K562 (cell line): Measurements from ENCODE around the gene FUCA2. TPM values are rescaled to one million over a fixed set of nuclear protein-coding genes. Genes with fewer than 3 reads are reported as not detected.

ENCODE experiments used
- BRF1 ChIP-seq: IDR thresholded peaks from 3 replicates; pipeline ENCODE4 v1.6.1; 2011; ENCODE audit warnings: borderline replicate concordance, mild to moderate bottlenecking; ENCODE audit not compliant: insufficient read length; ENCODE audit errors: extremely low read depth
- CBX5 ChIP-seq: IDR thresholded peaks from 2 replicates; pipeline ENCODE4 v1.6.1; 2014; ENCODE audit warnings: low read depth, borderline replicate concordance
- FIP1L1 ChIP-seq: fragments of 200-400 bp; formaldehyde crosslinking; IDR thresholded peaks from 2 replicates; pipeline ENCODE4 v1.6.1; 2018; ENCODE audit warnings: mild to moderate bottlenecking, low read depth, low read length; ENCODE audit not compliant: poor library complexity, severe bottlenecking
- MEIS2 ChIP-seq: fragments of 450-650 bp; IDR thresholded peaks from 2 replicates; pipeline ENCODE4 v1.6.1; 2014; ENCODE audit warnings: mild to moderate bottlenecking; ENCODE audit not compliant: partially characterized antibody
- NBN ChIP-seq: fragments of 450-650 bp; IDR thresholded peaks from 2 replicates; pipeline ENCODE4 v1.6.1; 2016; ENCODE audit warnings: low read depth, mild to moderate bottlenecking
- NCOA6 ChIP-seq: fragments of 450-650 bp; IDR thresholded peaks from 2 replicates; pipeline ENCODE4 v1.6.1; 2017; ENCODE audit warnings: mild to moderate bottlenecking
- POLR2G ChIP-seq: fragments of 200-400 bp; formaldehyde crosslinking; IDR thresholded peaks from 2 replicates; pipeline ENCODE4 v1.6.1; 2017; ENCODE audit warnings: low read depth, mild to moderate bottlenecking, antibody characterized with exemption, low read length, moderate library complexity
- PYGO2 ChIP-seq: fragments of 450-650 bp; IDR thresholded peaks from 2 replicates; pipeline ENCODE4 v1.6.1; 2016; ENCODE audit warnings: mild to moderate bottlenecking, missing genetic modification characterization, moderate library complexity, missing compliant biosample characterization
- SREBF1 ChIP-seq: fragments of 150-350 bp; IDR thresholded peaks from 2 replicates; pipeline ENCODE4 v1.6.1; 2014; ENCODE audit warnings: antibody characterized with exemption, low read depth, low read length, borderline replicate concordance
- SREBF2 ChIP-seq: sonication (generic); formaldehyde crosslinking; IDR thresholded peaks from 2 replicates; pipeline ENCODE4 v1.4.0; 2020; ENCODE audit warnings: mild to moderate bottlenecking, missing genetic modification reagents
- ZFX ChIP-seq: sonication (generic); formaldehyde crosslinking; IDR thresholded peaks from 2 replicates; pipeline ENCODE4 v1.8.0; 2022; ENCODE audit warnings: mild to moderate bottlenecking, missing genetic modification reagents, moderate library complexity
- ZNF584 ChIP-seq: fragments of 200-800 bp; sonication (Bioruptor generic); IDR thresholded peaks from 2 replicates; pipeline ENCODE4 v1.6.1; 2016; ENCODE audit warnings: low read depth, mild to moderate bottlenecking, missing genetic modification characterization, missing compliant biosample characterization
- polyA plus RNA-seq, 8 experiments: library from polyadenylated mRNA; depleted of rRNA in 4 of 8; stranded (reverse) in 5 of 8; unstranded in 3 of 8; fragments of >200 nt; fragmentation: Nextera tagmentation in 2 of 8; fragmentation: Illumina TruSeq in 1 of 8; extraction: Ambion mirVana in 2 of 8; extraction: Trizol in 1 of 8; gene quantifications; 2 replicates each; pipeline versions ENCODE4 v1.2.1 to v1.2.3, GENCODE V29; 2011 to 2014; ENCODE audit warnings: inconsistent platforms in 1 of 8, missing spikeins in 1 of 8
- total RNA-seq, 7 experiments: library from RNA; depleted of rRNA in 6 of 7; stranded (reverse); fragments of >200 nt in 6 of 7; fragmentation: Illumina TruSeq in 2 of 7; extraction: Trizol in 2 of 7; gene quantifications; 2 replicates each; pipeline versions ENCODE4 v1.2.1 to v1.2.3, GENCODE V29; 2011 to 2021; ENCODE audit warnings: low replicate concordance in 1 of 7
- TF ChIP-seq, protein P1 (sequence below): sonication (generic); formaldehyde crosslinking; IDR thresholded peaks from 2 replicates; pipeline ENCODE4 v1.8.0; 2022; ENCODE audit warnings: mild to moderate bottlenecking, missing genetic modification reagents
- TF ChIP-seq, protein P2 (sequence below): IDR thresholded peaks from 3 replicates; pipeline ENCODE4 v1.6.1; 2011; ENCODE audit warnings: borderline replicate concordance, mild to moderate bottlenecking, moderate library complexity; ENCODE audit not compliant: insufficient read length; ENCODE audit errors: extremely low read depth
- TF ChIP-seq, protein P3 (sequence below): sonication (generic); formaldehyde crosslinking; IDR thresholded peaks from 2 replicates; pipeline ENCODE4 v1.8.1; 2023; ENCODE audit warnings: mild to moderate bottlenecking, missing genetic modification reagents
- TF ChIP-seq, protein P4 (sequence below): sonication (generic); formaldehyde crosslinking; IDR thresholded peaks from 2 replicates; pipeline ENCODE4 v1.8.1; 2022; ENCODE audit warnings: missing genetic modification reagents
- TF ChIP-seq, protein P5 (sequence below): fragments of 250-450 bp; sonication (Bioruptor Pico); IDR thresholded peaks from 2 replicates; pipeline ENCODE4 v1.9.0; 2021; ENCODE audit warnings: mild to moderate bottlenecking, inconsistent platforms

The FUCA2 gene
- total and polyA plus RNA-seq, 9 of the 15 experiments (the other 6 are each of a cell fraction or from before 2014, with no cell fraction given) = 20.6 to 112 (median 79.3) TPM

DNA sequence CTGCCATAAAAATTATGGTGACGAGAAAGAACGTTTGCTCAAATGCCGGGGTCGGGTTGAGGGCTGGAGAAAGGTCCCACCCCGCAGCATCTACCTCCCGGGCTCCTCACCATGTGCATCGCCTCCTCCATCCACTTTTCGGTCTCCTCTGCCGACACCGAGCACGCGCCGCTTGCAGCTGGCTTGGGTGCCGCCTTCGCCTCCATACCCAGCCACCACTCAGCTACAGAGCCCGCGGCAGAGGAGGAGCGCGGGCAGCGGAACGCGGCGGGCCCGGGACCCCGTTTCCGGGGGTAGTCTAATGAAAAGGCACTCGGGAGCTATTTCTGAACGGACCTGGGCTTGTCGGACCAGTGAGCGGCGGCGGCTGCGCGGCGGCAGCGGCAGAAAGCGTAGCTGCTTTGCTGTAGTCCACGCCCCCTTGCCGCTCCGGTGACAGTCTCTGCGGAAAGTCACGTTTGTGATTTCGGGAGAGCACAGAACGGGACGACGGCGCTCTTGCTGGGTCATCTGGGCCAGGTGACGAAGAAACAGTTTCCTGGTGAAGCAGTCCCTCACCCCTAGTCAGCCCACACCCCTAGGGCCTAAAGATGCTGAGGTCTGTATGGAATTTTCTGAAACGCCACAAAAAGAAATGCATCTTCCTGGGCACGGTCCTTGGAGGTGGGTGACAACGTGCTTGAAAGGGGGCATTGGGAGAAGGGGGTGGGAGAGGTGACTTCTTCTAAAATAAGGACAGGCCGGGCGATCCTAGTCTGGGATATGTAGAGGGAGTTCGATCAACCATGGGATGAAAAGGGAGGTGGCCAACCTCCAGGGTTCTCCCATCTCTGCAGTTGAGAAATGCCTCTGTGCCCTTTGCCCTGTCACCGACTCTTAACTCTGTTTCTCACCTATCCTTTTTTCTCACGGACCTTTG, 60.8 kb downstream of the FUCA2 start, which contains the start of the genes ADAT2 and PEX3 (continued):
- TF ChIP-seq, protein P1, sequence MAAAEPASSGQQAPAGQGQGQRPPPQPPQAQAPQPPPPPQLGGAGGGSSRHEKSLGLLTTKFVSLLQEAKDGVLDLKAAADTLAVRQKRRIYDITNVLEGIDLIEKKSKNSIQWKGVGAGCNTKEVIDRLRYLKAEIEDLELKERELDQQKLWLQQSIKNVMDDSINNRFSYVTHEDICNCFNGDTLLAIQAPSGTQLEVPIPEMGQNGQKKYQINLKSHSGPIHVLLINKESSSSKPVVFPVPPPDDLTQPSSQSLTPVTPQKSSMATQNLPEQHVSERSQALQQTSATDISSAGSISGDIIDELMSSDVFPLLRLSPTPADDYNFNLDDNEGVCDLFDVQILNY (CRISPR knock-in tag) = peak; percentile 4; the same call in 1 of the 2 replicates
- TF ChIP-seq ZFX (CRISPR knock-in tag) (peak; percentile 79), MEIS2 (peak; percentile 57), ZNF584 (CRISPR knock-in tag) (no peak), FIP1L1 (peak; percentile 99), POLR2G (peak; percentile 99), SREBF2 (CRISPR knock-in tag) (0 out of 2 replicates have a peak, but pooled peaks have one; percentile 38), SREBF1 (peak; percentile 64; the same call in 1 of the 2 replicates), NBN (peak; percentile 95), BRF1 (no peak), PYGO2 (tag) (no peak), NCOA6 (no peak), CBX5 (0 out of 2 replicates have a peak, but pooled peaks have one; percentile 39)
- TF ChIP-seq, protein P2, sequence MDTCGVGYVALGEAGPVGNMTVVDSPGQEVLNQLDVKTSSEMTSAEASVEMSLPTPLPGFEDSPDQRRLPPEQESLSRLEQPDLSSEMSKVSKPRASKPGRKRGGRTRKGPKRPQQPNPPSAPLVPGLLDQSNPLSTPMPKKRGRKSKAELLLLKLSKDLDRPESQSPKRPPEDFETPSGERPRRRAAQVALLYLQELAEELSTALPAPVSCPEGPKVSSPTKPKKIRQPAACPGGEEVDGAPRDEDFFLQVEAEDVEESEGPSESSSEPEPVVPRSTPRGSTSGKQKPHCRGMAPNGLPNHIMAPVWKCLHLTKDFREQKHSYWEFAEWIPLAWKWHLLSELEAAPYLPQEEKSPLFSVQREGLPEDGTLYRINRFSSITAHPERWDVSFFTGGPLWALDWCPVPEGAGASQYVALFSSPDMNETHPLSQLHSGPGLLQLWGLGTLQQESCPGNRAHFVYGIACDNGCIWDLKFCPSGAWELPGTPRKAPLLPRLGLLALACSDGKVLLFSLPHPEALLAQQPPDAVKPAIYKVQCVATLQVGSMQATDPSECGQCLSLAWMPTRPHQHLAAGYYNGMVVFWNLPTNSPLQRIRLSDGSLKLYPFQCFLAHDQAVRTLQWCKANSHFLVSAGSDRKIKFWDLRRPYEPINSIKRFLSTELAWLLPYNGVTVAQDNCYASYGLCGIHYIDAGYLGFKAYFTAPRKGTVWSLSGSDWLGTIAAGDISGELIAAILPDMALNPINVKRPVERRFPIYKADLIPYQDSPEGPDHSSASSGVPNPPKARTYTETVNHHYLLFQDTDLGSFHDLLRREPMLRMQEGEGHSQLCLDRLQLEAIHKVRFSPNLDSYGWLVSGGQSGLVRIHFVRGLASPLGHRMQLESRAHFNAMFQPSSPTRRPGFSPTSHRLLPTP = no peak
- TF ChIP-seq, protein P3, sequence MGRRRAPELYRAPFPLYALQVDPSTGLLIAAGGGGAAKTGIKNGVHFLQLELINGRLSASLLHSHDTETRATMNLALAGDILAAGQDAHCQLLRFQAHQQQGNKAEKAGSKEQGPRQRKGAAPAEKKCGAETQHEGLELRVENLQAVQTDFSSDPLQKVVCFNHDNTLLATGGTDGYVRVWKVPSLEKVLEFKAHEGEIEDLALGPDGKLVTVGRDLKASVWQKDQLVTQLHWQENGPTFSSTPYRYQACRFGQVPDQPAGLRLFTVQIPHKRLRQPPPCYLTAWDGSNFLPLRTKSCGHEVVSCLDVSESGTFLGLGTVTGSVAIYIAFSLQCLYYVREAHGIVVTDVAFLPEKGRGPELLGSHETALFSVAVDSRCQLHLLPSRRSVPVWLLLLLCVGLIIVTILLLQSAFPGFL (CRISPR knock-in tag) = no peak; the same call in 1 of the 2 replicates
- TF ChIP-seq, protein P4, sequence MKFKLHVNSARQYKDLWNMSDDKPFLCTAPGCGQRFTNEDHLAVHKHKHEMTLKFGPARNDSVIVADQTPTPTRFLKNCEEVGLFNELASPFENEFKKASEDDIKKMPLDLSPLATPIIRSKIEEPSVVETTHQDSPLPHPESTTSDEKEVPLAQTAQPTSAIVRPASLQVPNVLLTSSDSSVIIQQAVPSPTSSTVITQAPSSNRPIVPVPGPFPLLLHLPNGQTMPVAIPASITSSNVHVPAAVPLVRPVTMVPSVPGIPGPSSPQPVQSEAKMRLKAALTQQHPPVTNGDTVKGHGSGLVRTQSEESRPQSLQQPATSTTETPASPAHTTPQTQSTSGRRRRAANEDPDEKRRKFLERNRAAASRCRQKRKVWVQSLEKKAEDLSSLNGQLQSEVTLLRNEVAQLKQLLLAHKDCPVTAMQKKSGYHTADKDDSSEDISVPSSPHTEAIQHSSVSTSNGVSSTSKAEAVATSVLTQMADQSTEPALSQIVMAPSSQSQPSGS (CRISPR knock-in tag) = no peak
- TF ChIP-seq, protein P5, sequence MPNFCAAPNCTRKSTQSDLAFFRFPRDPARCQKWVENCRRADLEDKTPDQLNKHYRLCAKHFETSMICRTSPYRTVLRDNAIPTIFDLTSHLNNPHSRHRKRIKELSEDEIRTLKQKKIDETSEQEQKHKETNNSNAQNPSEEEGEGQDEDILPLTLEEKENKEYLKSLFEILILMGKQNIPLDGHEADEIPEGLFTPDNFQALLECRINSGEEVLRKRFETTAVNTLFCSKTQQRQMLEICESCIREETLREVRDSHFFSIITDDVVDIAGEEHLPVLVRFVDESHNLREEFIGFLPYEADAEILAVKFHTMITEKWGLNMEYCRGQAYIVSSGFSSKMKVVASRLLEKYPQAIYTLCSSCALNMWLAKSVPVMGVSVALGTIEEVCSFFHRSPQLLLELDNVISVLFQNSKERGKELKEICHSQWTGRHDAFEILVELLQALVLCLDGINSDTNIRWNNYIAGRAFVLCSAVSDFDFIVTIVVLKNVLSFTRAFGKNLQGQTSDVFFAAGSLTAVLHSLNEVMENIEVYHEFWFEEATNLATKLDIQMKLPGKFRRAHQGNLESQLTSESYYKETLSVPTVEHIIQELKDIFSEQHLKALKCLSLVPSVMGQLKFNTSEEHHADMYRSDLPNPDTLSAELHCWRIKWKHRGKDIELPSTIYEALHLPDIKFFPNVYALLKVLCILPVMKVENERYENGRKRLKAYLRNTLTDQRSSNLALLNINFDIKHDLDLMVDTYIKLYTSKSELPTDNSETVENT (CRISPR knock-in tag) = 0 out of 2 replicates have a peak, but pooled peaks have one; percentile 65
